ACC112 (cell line): ENCODE data around the gene NINL.

Experiments
- H2AFZ ChIP-seq: fragments of 200-600 bp; sonication (generic); one replicate; pipeline ENCODE4 v1.6.0; 2017; ENCODE audit warnings: antibody characterized with exemption, low read length; ENCODE audit not compliant: unreplicated experiment
- H3K27ac ChIP-seq: fragments of 200-600 bp; sonication (generic); 2 replicates; pipeline ENCODE4 v1.5.1; 2014; ENCODE audit warnings: low read depth, mild to moderate bottlenecking, antibody characterized with exemption, low read length, moderate library complexity
- H3K27me3 ChIP-seq: fragments of 200-600 bp; sonication (generic); 2 replicates; pipeline ENCODE4 v1.6.1; 2014; ENCODE audit warnings: mild to moderate bottlenecking, antibody characterized with exemption, low read length, moderate library complexity, mixed read lengths; ENCODE audit not compliant: insufficient read depth
- H3K36me3 ChIP-seq: fragments of 200-600 bp; sonication (generic); 2 replicates; pipeline ENCODE4 v1.6.1; 2016; ENCODE audit warnings: mild to moderate bottlenecking, antibody characterized with exemption, low read length, moderate library complexity, mixed read lengths; ENCODE audit not compliant: insufficient read depth
- H3K4me1 ChIP-seq: fragments of 200-600 bp; sonication (generic); one replicate; pipeline ENCODE4 v1.6.1; 2016; ENCODE audit warnings: low read length, mixed read lengths; ENCODE audit not compliant: insufficient read depth, unreplicated experiment, control insufficient read depth
- H3K4me3 ChIP-seq: fragments of 200-600 bp; sonication (generic); 2 replicates; pipeline ENCODE4 v1.5.1; 2014; ENCODE audit warnings: mild to moderate bottlenecking, low read depth, low read length
- H3K79me2 ChIP-seq: fragments of 200-600 bp; sonication (generic); one replicate; pipeline ENCODE4 v1.6.0; 2016; ENCODE audit warnings: low read length; ENCODE audit not compliant: control insufficient read depth, unreplicated experiment, insufficient read depth

Gene NINL

DNA sequence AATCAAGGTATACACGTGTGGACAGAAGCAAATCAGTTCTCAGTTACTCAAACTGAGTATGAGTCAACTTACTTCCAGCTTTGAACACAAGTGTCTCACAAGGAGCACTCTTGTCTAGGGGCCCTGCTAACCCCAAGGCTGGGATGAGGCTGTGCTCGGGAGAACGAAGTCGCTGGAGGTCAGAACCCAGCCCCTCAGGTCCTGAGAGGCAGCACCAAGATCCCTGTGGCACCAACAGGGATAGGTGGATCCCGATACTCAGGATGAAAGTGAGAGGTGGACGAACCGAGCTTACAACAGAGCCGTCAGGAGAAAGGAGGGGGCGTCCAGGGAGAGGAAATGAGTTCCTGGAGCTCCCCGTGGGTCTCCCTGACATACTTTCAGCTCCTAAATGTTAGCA is 92.2 kb downstream of the NINL start:
- Histone ChIP-seq H3K79me2 (no peaks in the 10 kb centered on the region), H3K27ac (no peak overlapping the region), H2AFZ (no peak overlapping the region), H3K4me3 (no peak overlapping the region), H3K4me1 (no peaks in the 10 kb centered on the region), H3K27me3 (no peaks in the 10 kb centered on the region), H3K36me3 (no peaks in the 10 kb centered on the region)

GRCh38 chr20:25491446-25492038 is 93.8 kb downstream of the NINL start:
- Histone ChIP-seq H3K36me3 (no peaks in the 10 kb centered on the region), H3K79me2 (no peaks in the 10 kb centered on the region)

GRCh38 chr20:25490656-25491445 is 94.5 kb downstream of the NINL start:
- Histone ChIP-seq H2AFZ (no peak overlapping the region), H3K27ac (no peak overlapping the region), H3K4me1 (peaks cover under 1% of the 10 kb centered on the region), H3K4me3 (no peak overlapping the region), H3K27me3 (no peaks in the 10 kb centered on the region), H3K36me3 (no peaks in the 10 kb centered on the region), H3K79me2 (no peaks in the 10 kb centered on the region)

More at GRCh38 chr20:25491446-25492038, 93.8 kb downstream of the NINL start:
- H3K4me3 ChIP-seq: no peak overlapping the region
- no peaks in the 10 kb centered on the region for H3K27me3 ChIP-seq
- H3K4me1 ChIP-seq: no peaks in the 10 kb centered on the region
- H2AFZ ChIP-seq: no peak overlapping the region
- no peak overlapping the region for H3K27ac ChIP-seq

DNA sequence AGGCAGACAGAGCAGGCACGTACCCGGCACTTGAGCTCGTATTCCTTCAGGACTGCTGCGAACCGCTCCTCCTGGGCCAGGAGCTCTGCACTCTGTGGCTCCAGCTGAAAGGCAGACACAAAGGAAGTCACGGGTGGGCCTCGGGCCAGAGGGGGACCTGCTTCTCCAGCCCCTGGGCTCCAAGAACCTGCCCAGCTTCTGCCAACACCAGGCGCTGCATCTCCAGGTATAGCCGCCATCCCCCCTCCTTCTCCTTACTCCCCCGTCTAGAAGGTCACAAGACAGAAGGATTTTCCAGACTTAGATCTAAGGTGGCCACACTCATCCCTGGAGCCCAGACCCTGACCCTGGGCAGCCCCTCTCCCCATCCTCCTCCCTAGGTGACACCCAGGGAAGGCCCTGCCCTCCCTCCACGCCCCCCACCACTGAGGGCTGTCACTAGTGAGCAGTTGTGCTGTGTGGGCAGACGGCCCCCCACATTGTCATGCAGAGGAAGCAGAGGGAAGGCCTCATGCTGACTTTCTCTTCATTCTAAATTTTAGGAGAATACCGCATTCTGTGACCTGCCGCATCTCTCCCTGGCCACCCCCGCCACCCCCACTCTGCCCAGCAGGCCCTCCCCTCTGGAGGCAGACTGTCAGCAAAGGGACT is 96.0 kb downstream of the NINL start:
- Histone ChIP-seq H3K79me2 (no peaks in the 10 kb centered on the region), H2AFZ (no peak overlapping the region), H3K36me3 (no peaks in the 10 kb centered on the region), H3K4me1 (peaks cover 13% of the 10 kb centered on the region), H3K4me3 (no peak overlapping the region), H3K27ac (no peak overlapping the region), H3K27me3 (no peaks in the 10 kb centered on the region)

DNA sequence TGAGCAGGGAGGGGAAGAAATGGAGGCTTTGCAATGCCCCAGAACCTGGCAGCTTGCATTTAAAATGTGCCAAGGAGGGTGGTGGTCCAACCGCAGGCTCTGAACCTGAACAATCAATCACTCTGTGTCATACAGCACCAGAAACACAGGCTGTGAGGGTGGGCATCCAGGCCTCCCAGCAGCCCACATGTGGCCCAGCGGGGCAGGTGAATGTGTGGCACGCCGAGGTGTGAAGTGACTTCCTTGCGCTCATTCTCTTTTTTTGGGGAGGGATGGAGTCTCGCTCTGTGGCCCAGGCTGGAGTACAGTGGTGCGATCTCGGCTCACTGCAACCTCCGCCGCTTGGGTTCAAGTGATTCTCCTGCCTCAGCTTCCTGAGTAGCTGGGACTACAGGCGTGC is 97.4 kb downstream of the NINL start:
- H3K4me1 ChIP-seq: peaks cover 17% of the 10 kb centered on the region
- no peaks in the 10 kb centered on the region for H3K36me3 ChIP-seq
- H2AFZ ChIP-seq: no peak overlapping the region
- H3K79me2 ChIP-seq: no peaks in the 10 kb centered on the region
- no peak overlapping the region for H3K27ac ChIP-seq
- H3K27me3 ChIP-seq: no peaks in the 10 kb centered on the region
- no peak overlapping the region for H3K4me3 ChIP-seq

- H3K36me3 ChIP-seq: no peaks in the 10 kb centered on the region
- no peak overlapping the region for H2AFZ ChIP-seq
- no peak overlapping the region for H3K4me3 ChIP-seq
- H3K79me2 ChIP-seq: no peaks in the 10 kb centered on the region
- H3K27ac ChIP-seq: no peak overlapping the region
- H3K4me1 ChIP-seq: peaks cover 17% of the 10 kb centered on the region
- H3K27me3 ChIP-seq: no peaks in the 10 kb centered on the region
Observed at GRCh38 chr20:25487306-25487705, 98.0 kb downstream of the NINL start.

- no peak overlapping the region for H3K4me3 ChIP-seq
- H3K27ac ChIP-seq: no peak overlapping the region
- no peaks in the 10 kb centered on the region for H3K79me2 ChIP-seq
- H3K4me1 ChIP-seq: peaks cover 17% of the 10 kb centered on the region
- H2AFZ ChIP-seq: no peak overlapping the region
- no peaks in the 10 kb centered on the region for H3K36me3 ChIP-seq
- H3K27me3 ChIP-seq: no peaks in the 10 kb centered on the region
Observed at GRCh38 chr20:25486377-25486776, 99.0 kb downstream of the NINL start.

DNA sequence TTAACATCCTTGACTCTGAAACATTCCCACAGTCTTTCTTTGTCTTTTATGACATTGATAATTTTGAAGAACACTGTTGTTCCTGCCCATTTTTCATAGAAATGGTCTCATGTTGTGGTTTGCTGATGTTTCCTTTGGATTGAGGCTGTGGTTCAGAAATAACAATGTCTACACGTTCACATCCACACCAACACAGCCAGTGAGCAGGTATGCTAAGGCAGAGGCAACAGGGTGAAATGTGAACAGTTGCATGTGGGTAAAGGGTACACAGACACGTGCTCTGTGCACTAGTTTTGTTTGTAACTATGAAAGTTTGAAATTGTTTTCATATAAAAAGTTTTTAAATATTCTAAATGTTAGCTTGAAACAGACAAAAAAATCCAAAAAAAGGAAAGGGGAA is 99.5 kb downstream of the NINL start:
- H3K27me3 ChIP-seq: no peaks in the 10 kb centered on the region
- no peak overlapping the region for H3K4me3 ChIP-seq
- peaks cover 17% of the 10 kb centered on the region for H3K4me1 ChIP-seq
- no peak overlapping the region for H3K27ac ChIP-seq
- no peaks in the 10 kb centered on the region for H3K36me3 ChIP-seq
- H3K79me2 ChIP-seq: no peaks in the 10 kb centered on the region
- no peak overlapping the region for H2AFZ ChIP-seq

DNA sequence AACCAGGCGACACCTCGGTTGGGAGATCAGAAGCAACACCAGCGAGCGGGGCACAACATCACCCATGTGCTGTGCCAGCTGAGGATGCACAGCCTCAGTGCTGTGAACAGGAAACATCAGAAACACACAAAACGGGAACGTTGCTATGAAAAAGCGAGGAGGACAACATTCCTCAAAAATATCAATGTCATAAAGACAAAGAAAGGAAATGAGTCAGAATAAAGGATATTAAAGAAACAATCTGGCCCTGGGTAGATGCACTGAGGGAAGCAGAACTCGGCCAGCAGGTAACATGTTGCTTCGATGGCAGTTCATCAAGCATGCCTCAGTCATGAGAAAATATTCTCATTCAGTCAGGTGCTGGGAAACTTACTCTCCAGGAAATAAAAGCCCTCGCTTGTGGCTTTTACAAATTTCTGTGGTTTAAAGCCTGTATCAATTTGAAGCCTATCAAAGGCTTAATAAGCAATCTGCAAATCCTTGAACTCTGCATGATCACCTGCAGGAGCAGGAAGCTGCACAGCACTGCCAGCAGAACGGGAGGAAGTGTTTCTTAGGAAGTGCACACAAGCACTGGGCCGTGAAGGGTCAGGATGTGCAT is 100.3 kb downstream of the NINL start:
- Histone ChIP-seq H3K4me3 (no peak overlapping the region), H3K27ac (no peak overlapping the region), H3K4me1 (peaks cover 17% of the 10 kb centered on the region), H3K36me3 (no peaks in the 10 kb centered on the region), H3K27me3 (no peaks in the 10 kb centered on the region), H2AFZ (no peak overlapping the region), H3K79me2 (no peaks in the 10 kb centered on the region)

- Histone ChIP-seq H3K27ac (no peak overlapping the region), H3K4me1 (peaks cover 17% of the 10 kb centered on the region), H3K27me3 (no peaks in the 10 kb centered on the region), H3K79me2 (no peaks in the 10 kb centered on the region), H3K4me3 (no peak overlapping the region), H2AFZ (no peak overlapping the region), H3K36me3 (no peaks in the 10 kb centered on the region)
Observed at GRCh38 chr20:25484224-25484846, 101.0 kb downstream of the NINL start.
